ENCODE data around the gene MKLN1. TPM values are rescaled to one million over a fixed set of nuclear protein-coding genes. Genes with fewer than 3 reads are reported as not detected.
"Not testable (repeated sequence)": the region's sequence is repeated elsewhere in the genome, so short reads cannot be mapped to it uniquely, and the experiment has no call there.

MKLN1 gene
- total RNA-seq, 2 experiments from 2014 or later: 12.1 to 56.6 TPM

DNA sequence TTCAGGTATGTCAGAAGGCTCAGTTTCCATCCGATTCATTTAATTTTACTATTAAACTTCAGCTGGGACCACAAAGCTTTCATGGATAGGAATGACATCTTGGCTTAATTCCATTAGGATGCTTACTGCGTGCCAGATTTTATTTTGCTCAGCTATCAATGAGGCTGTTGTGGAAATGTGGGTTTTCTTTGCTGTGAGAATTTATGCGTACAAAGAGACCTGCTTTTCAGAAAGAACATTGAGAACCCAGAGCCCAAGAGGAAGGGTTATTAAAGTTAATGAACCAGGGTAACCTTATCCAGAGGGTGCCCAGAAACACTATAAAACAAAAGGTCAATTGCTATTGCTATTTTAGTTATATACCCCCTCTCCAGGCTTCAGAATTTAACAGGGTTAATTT is 98.3 kb downstream of the MKLN1 start:
- H4K20me1 ChIP-seq (ENCODE audit: insufficient read depth, low read length): no peaks in the 10 kb centered on the region
- TF ChIP-seq, protein P1, sequence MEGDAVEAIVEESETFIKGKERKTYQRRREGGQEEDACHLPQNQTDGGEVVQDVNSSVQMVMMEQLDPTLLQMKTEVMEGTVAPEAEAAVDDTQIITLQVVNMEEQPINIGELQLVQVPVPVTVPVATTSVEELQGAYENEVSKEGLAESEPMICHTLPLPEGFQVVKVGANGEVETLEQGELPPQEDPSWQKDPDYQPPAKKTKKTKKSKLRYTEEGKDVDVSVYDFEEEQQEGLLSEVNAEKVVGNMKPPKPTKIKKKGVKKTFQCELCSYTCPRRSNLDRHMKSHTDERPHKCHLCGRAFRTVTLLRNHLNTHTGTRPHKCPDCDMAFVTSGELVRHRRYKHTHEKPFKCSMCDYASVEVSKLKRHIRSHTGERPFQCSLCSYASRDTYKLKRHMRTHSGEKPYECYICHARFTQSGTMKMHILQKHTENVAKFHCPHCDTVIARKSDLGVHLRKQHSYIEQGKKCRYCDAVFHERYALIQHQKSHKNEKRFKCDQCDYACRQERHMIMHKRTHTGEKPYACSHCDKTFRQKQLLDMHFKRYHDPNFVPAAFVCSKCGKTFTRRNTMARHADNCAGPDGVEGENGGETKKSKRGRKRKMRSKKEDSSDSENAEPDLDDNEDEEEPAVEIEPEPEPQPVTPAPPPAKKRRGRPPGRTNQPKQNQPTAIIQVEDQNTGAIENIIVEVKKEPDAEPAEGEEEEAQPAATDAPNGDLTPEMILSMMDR (conservative IDR thresholded peaks at IDR 0.05; ENCODE audit: low read length): no peak
- no peak for TF ChIP-seq EZH2phosphoT487 (IDR thresholded peaks at IDR 0.05; ENCODE audit: borderline replicate concordance, low read depth, low read length)
- no peak overlapping the region for H2AFZ ChIP-seq (ENCODE audit: low read length)
- H3K4me1 ChIP-seq (ENCODE audit: insufficient read depth, low read length, poor library complexity, severe bottlenecking): peaks cover 7% of the 10 kb centered on the region
- no peaks in the 10 kb centered on the region for H3K79me2 ChIP-seq (ENCODE audit: insufficient read depth, low read depth, low read length)
- H3K27ac ChIP-seq (ENCODE audit: low read depth, low read length, poor library complexity, severe bottlenecking): no peak overlapping the region
- BruUV-seq (replicated peaks): no TSS peak
- intact Hi-C loops (cut with micrococcal nuclease; ENCODE audit: unreplicated experiment): loop anchor here (2.0 to 10.0 kb wide), 2 partner anchors 319 to 441 kb away; no protein-coding TSS in a partner anchor
- no peak overlapping the region for H3K4me2 ChIP-seq (ENCODE audit: low read length)
- ChIA-PET CTCF (ENCODE audit: unreplicated experiment) (no interaction called here), POLR2A (no interaction called here)
- H3K9me3 ChIP-seq (ENCODE audit: low read length): no peaks in the 10 kb centered on the region
- H3K4me3 ChIP-seq (ENCODE audit: low read depth, low read length, poor library complexity, severe bottlenecking): no peak overlapping the region
- DNase-seq (ENCODE audit: low spot score): no peak
- peaks cover 26% of the 10 kb centered on the region for H3K36me3 ChIP-seq (ENCODE audit: insufficient read depth, low read length)
- H3K9me2 ChIP-seq (ENCODE audit: insufficient read depth, low read length): no peaks in the 10 kb centered on the region

GRCh38 chr7:131430826-131431225 is 103.2 kb downstream of the MKLN1 start:
- H3K4me3 ChIP-seq (ENCODE audit: low read depth, low read length, poor library complexity, severe bottlenecking); BruUV-seq (replicated peaks); intact Hi-C loops (cut with micrococcal nuclease; ENCODE audit: unreplicated experiment); DNase-seq (ENCODE audit: low spot score); H3K4me1 ChIP-seq (ENCODE audit: insufficient read depth, low read length, poor library complexity, severe bottlenecking); H2AFZ ChIP-seq (ENCODE audit: low read length); H3K79me2 ChIP-seq (ENCODE audit: insufficient read depth, low read depth, low read length); H3K9me2 ChIP-seq (ENCODE audit: insufficient read depth, low read length); H3K9me3 ChIP-seq (ENCODE audit: low read length); H4K20me1 ChIP-seq (ENCODE audit: insufficient read depth, low read length); H3K27ac ChIP-seq (ENCODE audit: low read depth, low read length, poor library complexity, severe bottlenecking); CTCF ChIA-PET (ENCODE audit: unreplicated experiment); H3K4me2 ChIP-seq (ENCODE audit: low read length): not testable (repeated sequence)
- POLR2A ChIA-PET: interaction anchor here (0.8 to 1.1 kb wide), 2 partner anchors 372 to 565 kb away, joined by 3 read pairs; no protein-coding TSS in a partner anchor
- H3K36me3 ChIP-seq (ENCODE audit: insufficient read depth, low read length): peaks cover 26% of the 10 kb centered on the region

GRCh38 chr7:131431289-131431688 is 103.6 kb downstream of the MKLN1 start:
- H3K9me2 ChIP-seq (ENCODE audit: insufficient read depth, low read length): no peaks in the 10 kb centered on the region
- H3K27ac ChIP-seq (ENCODE audit: low read depth, low read length, poor library complexity, severe bottlenecking): no peak overlapping the region
- CTCF ChIA-PET (ENCODE audit: unreplicated experiment): no interaction called here
- POLR2A ChIA-PET: interaction anchor here (0.5 to 1.1 kb wide), 3 partner anchors 31 to 566 kb away, joined by 3 read pairs; no protein-coding TSS in a partner anchor
- H3K36me3 ChIP-seq (ENCODE audit: insufficient read depth, low read length): peaks cover 26% of the 10 kb centered on the region
- intact Hi-C loops (cut with micrococcal nuclease; ENCODE audit: unreplicated experiment): no loop called here
- H3K4me1 ChIP-seq (ENCODE audit: insufficient read depth, low read length, poor library complexity, severe bottlenecking): no peaks in the 10 kb centered on the region
- TF ChIP-seq, protein P1 (conservative IDR thresholded peaks at IDR 0.05; ENCODE audit: low read length): no peak
- TF ChIP-seq EZH2phosphoT487 (IDR thresholded peaks at IDR 0.05; ENCODE audit: borderline replicate concordance, low read depth, low read length): no peak
- no peak overlapping the region for H3K4me3 ChIP-seq (ENCODE audit: low read depth, low read length, poor library complexity, severe bottlenecking)
- DNase-seq (ENCODE audit: low spot score): no peak
- no peaks in the 10 kb centered on the region for H3K9me3 ChIP-seq (ENCODE audit: low read length)
- no peaks in the 10 kb centered on the region for H4K20me1 ChIP-seq (ENCODE audit: insufficient read depth, low read length)
- no peak overlapping the region for H2AFZ ChIP-seq (ENCODE audit: low read length)
- H3K79me2 ChIP-seq (ENCODE audit: insufficient read depth, low read depth, low read length): no peaks in the 10 kb centered on the region
- no TSS peak for BruUV-seq (replicated peaks)
- H3K4me2 ChIP-seq (ENCODE audit: low read length): no peak overlapping the region
